Stimulated activated naive CD8-positive, alpha-beta T cell treated with anti-CD3 and anti-CD28 coated beads, Interleukin-15, Interleukin-2, amounts not matched to agents 100 U/mL and 50 U/mL, for 24 hours (primary cell): ENCODE results near the gene PCSK5.
A peak's percentile ranks its signal among the peaks of the same experiment; 100 is the strongest.
"Not testable (repeated sequence)": the region's sequence is repeated elsewhere in the genome, so short reads cannot be mapped to it uniquely, and the experiment has no call there.

ENCODE experiments used
- ATAC-seq: fragments of 150-1000 bp; cut with Tn5 transposase; one replicate; pipeline ENCODE4 v1.10.0; 2021
- DNase-seq: peaks from one replicate; pipeline ENCODE4 v3.0.0; 2021

The PCSK5 gene

DNA sequence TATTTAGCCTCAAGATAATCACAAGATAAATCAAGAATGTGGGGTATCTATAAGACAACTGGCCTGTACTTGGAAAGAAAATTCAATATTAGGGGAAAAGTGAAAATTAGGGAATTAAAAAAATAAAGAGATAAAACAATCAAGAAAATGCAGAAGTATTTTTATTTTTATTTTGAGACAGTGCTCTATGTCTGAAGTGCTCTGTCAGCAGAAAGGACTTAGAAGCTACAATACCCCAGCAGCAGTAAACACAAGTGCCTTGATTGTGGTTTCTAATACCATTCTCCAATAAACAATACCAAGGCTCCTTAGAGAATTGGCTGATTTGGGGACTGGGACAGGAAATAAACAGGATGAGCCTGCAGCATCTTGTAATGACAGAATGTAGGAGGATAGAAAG, 358.8 kb downstream of the PCSK5 start:
- no peak for ATAC-seq
- DNase-seq = no peak

DNA sequence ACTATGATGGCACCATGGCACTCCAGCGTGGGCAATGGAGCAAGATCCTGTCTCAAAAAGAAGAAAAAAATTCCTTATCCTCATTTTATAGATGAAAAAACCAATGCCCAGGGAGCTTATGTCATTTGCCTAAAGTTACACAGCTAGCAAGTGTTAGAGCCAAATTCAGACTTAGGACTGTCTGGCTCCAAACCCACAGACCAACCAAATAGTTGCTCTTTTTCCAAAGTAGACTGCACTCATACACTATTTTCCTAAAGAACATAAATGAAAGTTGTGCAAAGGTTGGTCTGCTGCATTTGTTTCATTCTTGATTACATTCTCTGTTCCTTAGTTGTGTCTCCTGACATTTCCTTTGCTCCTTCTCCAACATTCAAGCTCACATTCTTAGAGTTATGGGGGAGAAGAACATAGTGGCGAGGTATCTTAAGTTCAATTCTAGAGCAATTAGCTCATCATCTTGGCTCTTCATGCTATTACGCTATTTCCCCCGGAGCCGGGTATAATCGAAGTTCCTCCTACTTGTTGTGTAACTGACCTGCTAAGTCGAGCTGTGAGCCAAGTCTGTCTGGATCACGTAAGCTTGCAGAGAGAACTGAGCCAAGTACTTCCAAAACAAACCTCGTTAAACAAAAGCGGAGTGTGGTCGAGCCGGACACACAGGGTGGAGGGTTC, 365.4 kb downstream of the PCSK5 start:
- ATAC-seq (no peak), DNase-seq (no peak)

DNA sequence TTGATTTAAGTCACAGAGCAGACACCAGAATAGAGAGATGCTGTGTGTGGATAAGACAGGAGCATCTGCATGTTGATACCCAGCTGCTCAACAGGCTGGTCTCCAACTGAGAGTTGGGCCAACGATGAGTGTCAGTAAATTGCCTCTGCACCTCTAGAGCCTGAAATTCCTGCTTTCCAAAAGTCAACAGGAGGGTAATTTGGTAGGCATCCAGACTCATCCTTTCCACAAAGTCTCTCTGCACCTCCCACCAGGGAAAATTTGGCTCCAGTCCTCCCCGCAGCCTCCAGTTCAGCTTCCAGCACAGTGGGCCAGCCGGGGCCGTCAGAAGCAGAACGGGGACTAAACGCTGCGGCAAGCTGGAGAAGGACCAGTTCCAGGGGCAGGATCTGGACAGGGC, 366.8 kb downstream of the PCSK5 start:
- no peak for DNase-seq
- no peak for ATAC-seq

DNA sequence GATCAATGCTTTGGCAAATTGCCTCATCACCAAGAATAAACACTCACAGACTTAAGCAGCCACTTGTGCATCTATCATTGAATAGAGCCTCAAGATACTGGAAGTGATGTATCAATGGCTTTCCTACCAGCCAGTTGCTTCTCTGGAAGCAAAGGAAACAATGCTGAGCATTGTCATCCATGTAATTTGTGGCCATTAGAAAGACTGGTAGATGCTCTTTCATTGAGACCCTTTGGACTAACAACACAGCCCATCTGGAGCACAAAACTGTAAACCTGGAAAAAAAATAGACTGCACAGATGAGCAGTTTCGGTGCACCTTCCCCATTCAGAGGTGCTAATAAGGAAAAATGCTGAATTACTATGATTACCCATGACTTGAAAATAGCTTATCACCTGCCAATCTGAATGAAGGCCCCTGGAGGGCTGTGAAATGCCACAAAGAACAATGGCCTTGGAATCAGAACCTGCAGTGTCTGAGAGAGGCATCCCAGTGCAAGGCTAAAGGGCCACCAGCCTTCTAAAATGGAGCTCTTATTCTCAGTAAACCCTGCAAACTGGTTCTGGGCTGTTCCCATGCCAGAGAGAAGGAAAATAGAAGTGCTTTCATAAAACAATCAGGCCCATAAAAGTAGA, 376.3 kb downstream of the PCSK5 start:
- no peak for ATAC-seq
- DNase-seq = no peak

DNA sequence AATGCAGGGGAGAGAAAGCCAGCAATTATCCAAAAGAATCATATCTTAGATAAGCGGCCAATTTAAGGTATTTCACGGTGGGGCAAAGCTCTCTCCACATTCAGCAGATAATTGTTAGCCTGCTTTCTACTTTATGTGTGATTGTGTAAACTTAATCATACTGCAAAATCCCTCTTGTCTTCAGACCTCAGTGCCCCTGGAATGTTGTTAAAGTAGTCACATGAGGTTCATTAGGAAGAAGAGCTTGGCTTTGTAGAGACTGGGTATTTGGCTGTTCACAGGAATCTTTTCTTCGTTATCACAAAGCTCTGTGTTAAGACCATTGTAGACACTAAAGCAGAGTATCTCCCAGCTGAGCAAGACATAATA, 376.8 kb downstream of the PCSK5 start:
- DNase-seq (no peak), ATAC-seq (no peak)

DNA sequence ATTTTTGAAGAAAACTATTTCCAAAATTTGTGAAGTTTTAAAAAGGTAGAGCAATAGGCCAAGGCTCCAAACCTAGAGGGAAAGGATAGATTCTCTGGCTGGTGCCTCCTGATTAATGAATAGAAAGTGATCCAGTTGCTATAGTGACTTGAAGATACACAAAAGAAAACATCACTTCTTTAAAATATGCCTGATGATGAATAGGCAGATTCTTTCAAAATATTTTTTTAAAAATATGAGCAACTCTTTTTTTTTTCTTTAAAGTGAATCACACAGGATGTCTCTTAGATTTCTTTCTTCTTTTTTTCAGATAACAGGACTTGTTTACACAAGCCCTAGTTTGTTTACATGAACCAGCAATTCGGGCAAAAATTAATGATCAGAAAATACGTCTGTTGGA, 379.3 kb downstream of the PCSK5 start:
- ATAC-seq = no peak
- no peak for DNase-seq

DNA sequence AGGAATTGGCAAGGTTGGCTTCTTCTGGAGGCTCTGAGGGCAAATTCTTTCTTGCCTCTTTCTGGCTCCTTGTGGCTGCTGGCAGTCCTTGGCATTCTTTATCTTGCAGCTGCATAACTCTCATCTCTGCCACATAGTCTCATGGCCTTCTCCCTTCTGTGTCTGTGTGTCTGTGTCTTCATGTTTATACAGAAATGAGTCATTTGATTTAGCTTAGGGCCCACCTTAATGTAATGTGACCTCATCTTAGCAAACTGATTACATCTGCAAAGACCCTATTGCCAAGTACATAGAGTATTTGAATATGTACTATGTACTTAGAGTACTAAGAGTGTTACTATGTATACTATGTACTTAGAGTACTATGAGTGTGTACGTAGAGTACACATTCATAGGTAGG, 381.3 kb downstream of the PCSK5 start:
- DNase-seq (no peak), ATAC-seq (no peak)

DNA sequence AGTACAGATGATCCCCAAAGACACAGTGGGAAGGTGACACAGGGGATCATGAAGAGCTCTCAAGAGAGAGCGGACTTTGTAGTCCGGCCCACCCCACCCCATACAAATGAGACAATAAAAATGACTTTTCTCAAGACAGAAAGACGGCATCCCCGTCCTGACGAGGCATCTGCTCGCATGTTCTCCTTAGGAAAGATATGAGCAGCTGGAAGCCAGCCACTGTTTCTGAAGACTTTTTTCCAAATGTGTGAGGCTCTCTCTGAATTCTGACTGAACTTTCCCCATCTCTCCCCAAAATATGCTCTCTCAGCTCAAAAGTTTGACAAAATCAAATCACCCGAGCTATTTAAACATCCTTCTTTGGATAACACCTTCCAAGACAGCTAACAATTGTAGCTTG, 398.6 kb downstream of the PCSK5 start:
- DNase-seq (no peak), ATAC-seq (no peak)

DNA sequence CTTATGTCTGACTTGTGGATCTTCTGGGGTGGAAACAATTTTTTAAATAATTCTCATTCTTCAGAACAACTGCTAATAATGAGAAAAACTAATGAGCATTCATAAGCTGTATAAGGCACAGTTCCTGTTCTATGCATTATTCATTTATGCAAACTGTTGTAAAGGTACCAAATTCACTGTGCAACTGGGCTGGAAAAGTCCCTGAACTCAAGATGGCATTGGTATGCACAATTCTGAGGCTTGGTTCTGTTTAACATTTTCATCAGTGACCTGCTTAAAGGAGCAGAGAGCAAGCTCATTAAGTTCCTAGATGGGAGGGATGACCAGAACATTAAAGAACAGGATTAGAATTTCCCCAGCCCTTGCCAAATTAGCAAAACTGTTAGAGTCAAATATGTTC, 399.2 kb downstream of the PCSK5 start:
- DNase-seq = no peak
- no peak for ATAC-seq

DNA sequence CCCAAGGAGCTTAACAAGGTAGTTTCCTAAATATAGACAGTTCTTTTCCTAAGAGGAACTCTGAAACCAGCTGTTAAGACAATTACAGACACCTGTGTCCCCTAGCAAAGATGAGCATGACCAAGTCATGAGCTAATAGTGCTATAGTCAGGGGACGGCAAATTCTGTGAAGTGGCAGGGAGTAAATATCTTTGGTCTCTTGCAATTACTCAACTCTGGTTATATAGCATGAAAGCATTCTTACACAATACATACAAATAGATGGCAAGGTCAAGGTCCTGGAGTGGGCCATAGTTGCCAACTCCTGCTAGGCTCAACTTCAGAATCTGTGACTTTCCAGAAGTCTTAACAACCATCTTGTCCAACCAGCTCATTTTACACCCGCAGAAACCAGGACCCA, 400.1 kb downstream of the PCSK5 start:
- no peak for DNase-seq
- ATAC-seq = no peak

DNA sequence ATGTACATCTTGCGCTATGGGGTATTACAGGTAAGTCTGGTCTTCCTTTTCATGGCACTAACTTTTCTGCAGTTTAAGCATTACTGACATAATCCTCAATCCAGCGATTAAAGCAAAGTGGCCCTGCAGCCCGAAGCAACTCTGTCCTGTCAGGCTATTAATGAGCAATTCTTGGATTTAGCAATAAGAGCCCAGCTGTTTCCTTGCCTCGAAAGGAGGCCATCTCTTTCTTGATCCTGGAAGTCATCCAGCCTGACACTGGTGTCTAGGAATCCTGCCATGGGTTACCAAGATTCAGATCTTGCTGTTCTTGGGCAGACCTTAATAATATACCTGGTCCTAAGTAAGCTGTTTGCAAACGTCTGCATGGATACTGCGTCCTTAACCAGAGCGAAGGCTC, 401.8 kb downstream of the PCSK5 start:
- ATAC-seq (no peak), DNase-seq (no peak)

DNA sequence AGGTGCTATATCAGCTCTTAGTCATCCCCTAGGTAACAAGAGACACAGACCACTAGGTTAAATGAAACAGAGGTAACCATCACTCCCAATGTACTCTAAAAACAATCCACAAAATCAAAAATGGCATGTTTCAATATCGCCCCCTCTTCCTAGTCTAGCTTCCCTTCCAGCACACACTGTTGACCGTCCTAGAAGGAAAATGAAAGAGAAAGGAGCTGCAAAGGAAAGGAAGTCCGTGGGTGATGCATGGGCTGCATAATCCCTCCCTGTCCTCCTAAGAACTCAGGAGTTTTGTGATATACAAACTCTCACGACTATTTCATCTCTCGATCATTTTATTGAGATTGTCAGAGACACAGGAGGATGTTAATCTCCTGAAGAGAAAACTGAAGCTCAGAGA, 402.2 kb downstream of the PCSK5 start:
- ATAC-seq = no peak
- no peak for DNase-seq

DNA sequence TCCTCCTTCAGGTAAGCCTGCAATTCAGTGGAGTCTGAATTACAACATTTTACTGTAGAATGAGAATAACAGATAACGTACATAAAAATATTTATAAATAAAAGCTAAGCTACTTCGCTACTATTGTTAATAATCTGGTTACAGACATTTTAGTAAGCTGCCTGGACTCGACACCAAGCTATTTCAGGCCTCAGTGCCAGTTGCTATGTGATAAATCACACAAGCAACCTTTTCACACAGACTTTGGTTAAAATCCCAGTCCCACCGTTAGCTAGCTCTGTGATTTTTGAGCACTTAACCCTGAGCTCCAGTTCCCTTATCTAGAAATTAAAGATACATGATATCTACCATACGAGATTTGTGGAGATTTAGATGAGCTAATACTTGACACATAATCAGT, 403.8 kb downstream of the PCSK5 start:
- ATAC-seq (no peak), DNase-seq (no peak)

DNA sequence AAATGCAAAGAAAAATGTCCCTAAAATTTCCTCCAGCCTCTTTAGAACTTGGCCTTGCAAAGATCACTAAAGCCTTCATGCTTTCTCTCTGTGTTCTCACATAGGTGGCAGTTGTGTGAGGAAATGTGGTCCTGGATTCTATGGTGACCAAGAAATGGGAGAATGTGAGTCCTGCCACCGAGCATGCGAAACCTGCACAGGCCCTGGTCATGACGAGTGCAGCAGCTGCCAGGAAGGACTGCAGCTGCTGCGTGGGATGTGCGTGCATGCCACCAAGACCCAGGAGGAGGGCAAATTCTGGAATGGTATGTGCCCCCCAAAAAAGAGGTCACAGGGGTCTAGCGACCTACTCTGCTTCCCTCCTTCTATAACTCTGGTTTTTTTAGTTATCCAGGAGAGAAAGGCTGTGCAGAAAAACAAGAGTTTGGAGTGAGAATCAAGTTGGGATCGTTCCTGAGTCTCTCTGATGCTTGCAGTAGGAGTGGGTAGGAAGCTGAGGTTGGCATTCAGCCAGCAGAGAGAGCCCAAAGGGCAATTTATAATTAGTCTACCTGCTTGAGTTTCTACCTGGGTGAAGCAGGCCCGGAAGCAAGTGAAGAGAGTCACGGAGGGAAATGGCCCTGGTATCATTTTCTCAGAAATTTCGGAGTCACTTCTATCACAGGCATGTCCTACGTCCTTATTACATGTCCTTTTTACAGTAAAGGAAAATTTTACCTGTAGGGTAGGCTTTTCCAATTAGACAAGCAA, 406.3 kb downstream of the PCSK5 start:
- DNase-seq (no peak), ATAC-seq (no peak)

DNA sequence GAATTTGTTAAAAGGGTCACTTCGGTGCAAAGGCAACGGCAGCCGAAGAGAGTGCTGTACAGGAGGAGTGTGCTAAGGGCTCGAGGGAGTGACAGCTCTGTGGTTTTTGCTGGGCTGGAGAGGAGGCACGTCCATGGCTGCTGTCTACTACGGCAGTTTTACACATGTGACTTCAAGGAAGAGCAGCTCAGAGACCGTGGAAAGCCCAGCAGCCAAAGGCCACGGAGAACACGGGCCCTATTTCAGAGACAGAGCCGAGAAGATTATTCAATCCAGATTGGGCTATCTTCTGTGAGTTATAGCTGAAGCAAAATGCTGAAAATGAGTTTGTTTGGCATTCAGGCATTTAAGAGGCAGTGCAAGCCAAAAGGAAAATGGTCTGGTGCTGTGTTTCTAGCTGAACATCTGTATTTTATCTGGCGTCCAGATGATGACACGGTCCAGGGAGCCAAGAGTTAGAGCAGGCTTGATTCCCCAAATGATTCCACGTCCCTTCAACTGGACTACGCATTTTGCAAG, 407.3 kb downstream of the PCSK5 start:
- DNase-seq = no peak

DNA sequence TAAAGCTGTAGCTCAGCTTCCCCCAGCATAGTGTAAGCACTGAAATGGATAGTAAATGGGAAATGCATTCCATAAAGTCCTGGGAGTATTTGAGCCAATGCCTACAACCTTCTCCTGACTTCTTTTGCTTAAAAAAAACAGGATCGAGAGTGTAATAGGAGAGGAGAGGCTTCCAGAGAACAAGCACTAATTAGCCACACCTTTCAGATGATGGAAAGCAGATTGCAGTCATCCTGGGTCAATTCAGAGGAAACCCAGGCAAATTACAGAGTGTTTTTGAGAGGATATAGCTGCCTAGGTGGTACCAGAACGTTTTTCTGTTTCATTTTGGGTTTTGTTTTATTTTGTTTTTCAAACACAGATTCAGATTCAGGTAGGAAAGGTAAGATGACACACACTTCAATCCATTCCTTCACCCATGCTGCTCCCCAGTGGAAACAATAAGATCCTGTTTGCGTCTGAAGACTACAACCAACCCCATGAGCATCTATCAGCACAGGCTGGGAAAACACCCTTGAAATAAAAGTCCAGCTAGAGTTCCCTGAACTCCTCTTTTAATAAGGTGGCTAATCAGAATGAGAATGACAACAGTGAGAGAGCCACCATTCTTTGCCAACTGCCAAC, 408.2 kb downstream of the PCSK5 start:
- ATAC-seq (no peak), DNase-seq (no peak)

More for the DNA sequence above, 407.3 kb downstream of the PCSK5 start:
- no peak for ATAC-seq

DNA sequence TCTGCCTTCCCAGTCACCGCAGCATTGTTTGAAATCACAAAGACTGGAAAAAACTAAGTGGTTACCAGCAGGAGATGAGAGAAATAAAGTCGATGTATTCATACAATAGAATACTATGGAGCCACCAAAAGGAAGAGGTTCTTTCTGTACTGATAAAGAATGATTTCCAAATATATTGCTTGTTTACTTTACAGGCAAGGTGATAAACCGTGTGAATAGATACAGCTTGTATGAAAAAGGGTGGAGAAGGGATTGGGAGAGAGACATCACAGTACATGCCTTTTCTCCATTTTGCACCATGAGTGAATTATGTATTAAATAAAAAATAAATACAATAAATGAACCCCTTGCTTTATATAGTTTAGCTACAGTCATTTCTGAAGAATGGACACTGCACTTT, 412.1 kb downstream of the PCSK5 start:
- ATAC-seq = no peak
- DNase-seq = no peak

DNA sequence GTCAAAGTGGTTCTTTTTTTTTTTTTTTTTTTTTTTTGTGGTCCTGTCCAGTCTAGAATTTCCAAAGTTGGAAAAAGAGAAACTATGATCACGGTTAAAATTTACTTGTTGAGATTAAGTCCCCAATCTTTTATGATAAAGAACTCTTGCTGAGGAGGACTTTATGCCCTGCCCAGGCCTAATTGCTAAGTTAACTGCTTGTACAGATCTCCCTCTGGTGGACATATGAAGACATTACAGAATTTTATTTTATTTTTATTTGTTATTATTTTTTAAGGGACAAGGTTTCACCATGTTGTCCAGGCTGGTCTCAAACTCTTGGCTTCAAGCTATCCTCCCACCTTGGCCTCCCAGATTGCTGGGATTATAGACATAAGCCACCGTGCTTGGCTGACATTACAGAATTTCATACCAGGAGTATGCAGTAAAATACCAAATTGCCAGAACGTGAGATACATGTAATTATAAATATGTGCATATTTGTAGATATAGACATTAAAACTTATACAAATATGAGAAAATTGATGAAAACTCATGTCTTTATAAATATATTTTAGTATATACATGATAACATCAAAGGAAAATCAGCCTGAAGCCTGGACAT, 412.6 kb downstream of the PCSK5 start:
- DNase-seq = peak; percentile 5
- peak; percentile 36 for ATAC-seq

DNA sequence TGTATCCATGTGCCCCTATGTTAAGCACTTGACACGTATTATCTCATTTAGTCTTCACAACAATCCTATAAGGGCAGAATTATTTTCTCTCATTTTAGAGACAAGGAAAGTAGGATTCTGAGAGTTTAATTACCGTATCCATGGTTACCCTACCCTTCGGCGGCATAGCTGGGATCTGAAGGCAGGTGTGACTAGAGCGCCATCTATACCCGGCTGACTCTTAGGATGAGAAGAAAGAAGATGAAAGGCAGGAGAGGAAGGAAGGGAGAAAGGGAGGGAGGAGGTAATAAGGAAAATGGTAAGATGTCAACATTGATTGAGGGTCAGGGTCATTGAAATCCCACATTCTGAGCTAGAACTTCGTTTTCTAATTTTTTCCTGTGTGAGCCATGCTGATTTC, 416.6 kb downstream of the PCSK5 start:
- ATAC-seq, DNase-seq: not testable (repeated sequence)

DNA sequence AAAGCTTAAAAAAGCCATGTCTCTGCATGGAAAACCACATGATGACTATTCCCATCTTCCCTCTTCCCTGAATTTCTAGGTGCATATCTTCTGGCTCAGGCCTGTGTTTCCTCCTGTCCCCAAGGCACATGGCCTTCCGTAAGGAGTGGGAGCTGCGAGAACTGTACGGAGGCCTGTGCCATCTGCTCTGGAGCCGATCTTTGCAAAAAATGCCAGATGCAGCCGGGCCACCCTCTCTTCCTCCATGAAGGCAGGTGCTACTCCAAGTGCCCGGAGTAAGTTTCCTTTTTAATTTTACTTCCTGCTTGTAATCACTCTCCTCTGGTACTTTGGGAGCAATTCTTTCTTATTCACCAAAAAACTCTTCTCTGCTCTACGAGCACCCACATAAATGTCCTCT, 420.1 kb downstream of the PCSK5 start:
- no peak for DNase-seq
- no peak for ATAC-seq

DNA sequence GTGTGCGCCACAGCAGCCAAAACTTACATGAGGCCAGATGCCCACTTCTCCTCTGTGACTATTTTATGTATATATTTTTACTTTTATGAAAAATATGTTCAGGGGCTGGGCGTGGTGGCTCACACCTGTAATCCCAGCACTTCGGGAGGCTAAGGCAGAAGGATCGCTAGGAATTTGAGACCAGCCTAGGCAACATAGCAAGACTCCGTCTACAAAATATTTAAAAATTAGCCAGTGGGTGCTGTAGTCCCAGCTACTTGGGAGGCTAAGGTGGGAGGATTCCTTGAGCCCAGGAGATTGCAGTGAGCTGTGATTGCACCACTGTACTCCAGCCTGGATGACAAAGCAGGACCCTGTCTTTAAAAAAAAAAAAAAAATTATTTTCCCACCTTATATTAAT, 420.5 kb downstream of the PCSK5 start:
- no peak for DNase-seq

DNA sequence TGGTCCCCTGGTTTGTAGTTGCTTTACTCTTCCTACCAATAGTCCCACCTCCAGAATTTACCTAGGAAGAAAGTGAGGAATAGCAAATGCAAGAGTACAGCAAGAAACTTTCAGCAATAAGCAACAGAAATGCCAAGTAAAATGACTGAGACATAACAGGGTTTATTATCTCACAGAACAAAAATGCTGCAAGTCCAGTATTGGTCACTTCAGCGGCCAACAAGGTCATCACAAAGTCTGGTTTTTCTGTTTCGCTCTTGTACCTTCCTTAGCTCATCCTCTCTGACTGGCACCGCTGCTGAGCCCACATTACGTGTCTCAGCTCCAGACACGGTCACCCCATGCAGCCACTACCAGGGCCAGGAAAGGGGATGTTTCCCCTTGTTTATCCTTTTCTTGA, 421.1 kb downstream of the PCSK5 start:
- ATAC-seq (no peak), DNase-seq (no peak)

More for the DNA sequence above, 420.5 kb downstream of the PCSK5 start:
- ATAC-seq = no peak

DNA sequence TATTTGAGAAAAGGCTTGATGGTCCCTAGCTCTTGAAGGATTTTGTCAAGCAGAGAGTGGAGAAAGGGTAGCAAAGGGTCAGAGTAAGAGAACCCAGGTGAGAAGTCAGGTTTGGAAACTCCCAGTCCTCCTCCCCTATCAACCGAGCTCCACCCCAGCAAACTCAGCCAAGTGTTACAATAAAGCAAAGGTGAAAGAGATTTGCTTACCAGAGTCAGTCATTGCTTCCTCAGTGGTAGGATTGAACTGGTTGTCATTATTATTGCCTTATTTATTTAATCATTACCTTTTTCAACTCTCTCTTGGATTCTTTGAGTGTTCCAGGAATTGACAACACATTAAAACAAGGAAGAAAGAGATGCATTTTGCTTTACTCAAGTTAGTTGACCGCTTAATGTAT, 423.3 kb downstream of the PCSK5 start:
- ATAC-seq (no peak), DNase-seq (no peak)
